ENCODE results near the gene FAM118B.

DNA sequence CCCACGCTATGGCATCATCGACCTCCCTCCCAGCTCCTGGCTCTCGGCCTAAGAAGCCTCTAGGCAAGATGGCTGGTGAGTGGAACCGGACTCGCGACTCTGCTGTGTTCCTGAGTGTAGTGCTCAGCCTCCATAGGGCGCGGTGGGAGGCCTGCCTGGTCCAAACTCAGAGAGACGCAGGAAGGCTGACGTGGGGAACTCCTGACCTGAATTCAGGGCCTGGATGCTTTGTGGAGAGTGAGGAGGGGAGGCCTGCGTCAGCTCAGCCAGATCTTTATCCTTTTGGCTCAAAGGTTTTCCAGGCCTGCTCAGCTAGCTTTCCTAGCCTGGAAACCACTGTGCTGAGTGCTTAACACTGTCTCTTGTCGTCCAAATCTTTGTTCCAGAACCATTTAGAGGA is 79.3 kb downstream of the FAM118B start:
- TF ChIP-seq POLR2AphosphoS5 (IDR thresholded peaks at IDR 0.05; ENCODE audit: borderline replicate concordance, low read depth, low read length) (no peak), EZH2 (IDR thresholded peaks at IDR 0.05) (no peak), FOXP2 (optimal IDR thresholded peaks at IDR 0.05; ENCODE audit: control extremely low read depth, extremely low read length, insufficient read depth) (no peak)

All from SK-N-MC (cell line).